MM.1S (cell line): ENCODE data around the gene SNX27.

Source experiments
- CTCF ChIP-seq: fragments of 300-600 bp; sonication (generic); IDR thresholded peaks from 2 replicates; pipeline ENCODE4 v1.5.1; 2016; ENCODE audit warnings: antibody characterized with exemption, low read length, mixed read lengths
- EZH2 ChIP-seq: fragments of 300-600 bp; sonication (generic); optimal IDR thresholded peaks from 2 replicates; pipeline ENCODE3; 2017; ENCODE audit warnings: low read depth, mild to moderate bottlenecking, antibody characterized with exemption, low read length, mixed read lengths
- EZH2phosphoT487 ChIP-seq: fragments of 300-600 bp; sonication (generic); IDR thresholded peaks from 2 replicates; pipeline ENCODE4 v1.6.1; 2018; ENCODE audit warnings: antibody characterized with exemption, low read length

DNA sequence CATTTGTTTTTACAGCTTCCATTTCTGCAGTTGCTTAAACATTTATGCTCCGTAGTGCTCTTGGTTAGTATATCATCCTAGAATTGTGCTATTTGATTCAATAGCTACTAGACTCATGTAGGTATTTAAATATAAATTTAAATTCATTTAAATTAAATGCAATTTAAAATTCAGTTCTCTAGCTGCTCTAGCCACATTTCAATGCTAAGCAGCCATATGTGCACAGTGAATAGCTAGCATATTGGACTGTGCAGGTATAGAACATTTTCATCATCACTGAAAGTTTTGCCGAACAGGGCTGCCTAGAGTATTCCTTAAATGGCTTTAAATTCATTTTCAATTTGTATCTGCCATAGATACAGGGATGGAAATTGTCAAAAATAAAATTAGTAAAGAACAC lies 72.3 kb downstream of the SNX27 start:
- TF ChIP-seq CTCF (no peak), EZH2phosphoT487 (no peak), EZH2 (no peak)
